Activated T-cell treated with anti-CD3 and anti-CD28 coated beads, Interleukin-2, amount 50 U/mL, for 72 hours (primary cell): Measurements from ENCODE around the gene WBP2. TPM values are rescaled to one million over a fixed set of nuclear protein-coding genes. Genes with fewer than 3 reads are reported as not detected.
"Not testable (repeated sequence)": the region's sequence is repeated elsewhere in the genome, so short reads cannot be mapped to it uniquely, and the experiment has no call there.

Experiments used
- ATAC-seq, 2 donors: fragments of 150-1000 bp; cut with Tn5 transposase; replicated peaks in 1 of 2; 2 replicates each; pipeline ENCODE4 v1.10.0; 2021; ENCODE audit warnings: moderate library complexity in 2 of 2, mild to moderate bottlenecking in 1 of 2
- DNase-seq, 2 donors: peaks; one replicate each; pipeline ENCODE4 v3.0.0; 2021 to 2022; ENCODE audit warnings: mixed read lengths in 1 of 2
- H3K27ac Mint-ChIP-seq: one replicate; pipeline ENCODE4 v1.8.0; 2022; ENCODE audit warnings: mild to moderate bottlenecking, moderate library complexity, mixed read lengths
- H3K27me3 Mint-ChIP-seq: one replicate; pipeline ENCODE4 v1.8.0; 2022; ENCODE audit warnings: low read depth, mixed read lengths
- H3K36me3 Mint-ChIP-seq, 2 donors: one replicate each; pipeline ENCODE4 v1.8.0; 2022; ENCODE audit warnings: mixed read lengths in 2 of 2, mild to moderate bottlenecking in 1 of 2; ENCODE audit not compliant: insufficient read depth in 2 of 2
- H3K4me1 Mint-ChIP-seq: one replicate; pipeline ENCODE4 v1.8.0; 2022; ENCODE audit warnings: low read depth, mixed read lengths
- H3K4me3 Mint-ChIP-seq, 2 donors: one replicate each; pipeline ENCODE4 v1.8.0; 2022; ENCODE audit warnings: mild to moderate bottlenecking in 2 of 2, mixed read lengths in 2 of 2, moderate library complexity in 2 of 2
- H3K9me3 Mint-ChIP-seq, 2 donors: one replicate each; pipeline ENCODE4 v1.8.0; 2022; ENCODE audit warnings: mixed read lengths in 2 of 2
- total RNA-seq, 2 donors: library from RNA; stranded (reverse); gene quantifications; one replicate each; pipeline ENCODE4 v1.2.3, GENCODE V29; 2022

Gene WBP2
- total RNA-seq, 2 donors from 2014 or later, result 90.2 to 109 TPM

DNA sequence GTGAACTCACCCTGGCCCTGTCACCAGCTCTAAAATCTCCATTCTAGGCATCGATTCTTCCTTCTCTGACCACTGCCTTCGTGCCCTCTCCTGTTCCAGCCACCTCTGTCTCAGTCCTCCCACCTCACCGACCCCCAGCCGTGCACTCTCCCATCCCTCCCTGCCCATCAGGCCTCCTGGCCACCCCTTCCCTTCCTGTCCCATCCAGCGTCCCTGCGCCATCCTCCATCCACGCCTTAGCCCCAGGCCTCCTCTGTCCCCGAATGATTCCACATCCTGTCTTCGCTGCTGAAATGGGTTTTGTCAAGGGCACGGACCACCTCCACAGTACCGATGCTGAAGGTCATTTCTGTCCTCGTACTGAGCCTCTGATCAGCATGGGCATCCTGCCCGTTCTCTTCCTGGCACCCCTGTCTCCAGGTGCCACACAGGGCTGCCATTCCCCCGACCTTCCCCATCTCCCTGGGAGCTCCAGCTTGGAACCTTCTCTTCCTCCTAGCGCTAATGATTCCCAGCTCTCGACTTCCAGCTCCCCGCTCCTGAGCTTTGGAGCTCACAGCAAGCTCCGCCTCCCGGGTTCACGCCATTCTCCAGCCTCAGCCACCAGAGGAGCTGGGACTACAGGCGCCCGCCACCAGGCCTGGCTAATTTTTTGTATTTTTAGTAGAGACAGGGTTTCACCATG is 39.1 kb upstream of the WBP2 start:
- DNase-seq (no peak), ATAC-seq (no peak)
- no peaks in the 10 kb centered on the region for H3K27me3 Mint-ChIP-seq
- H3K4me1 Mint-ChIP-seq, result peaks cover 41% of the 10 kb centered on the region
- peak overlapping the region; percentile 25 for H3K27ac Mint-ChIP-seq
- no peaks in the 10 kb centered on the region for H3K9me3 Mint-ChIP-seq
- H3K36me3 Mint-ChIP-seq, result peaks cover 2 to 4% of the 10 kb centered on the region in 2 donors
- H3K4me3 Mint-ChIP-seq, result no peak overlapping the region

DNA sequence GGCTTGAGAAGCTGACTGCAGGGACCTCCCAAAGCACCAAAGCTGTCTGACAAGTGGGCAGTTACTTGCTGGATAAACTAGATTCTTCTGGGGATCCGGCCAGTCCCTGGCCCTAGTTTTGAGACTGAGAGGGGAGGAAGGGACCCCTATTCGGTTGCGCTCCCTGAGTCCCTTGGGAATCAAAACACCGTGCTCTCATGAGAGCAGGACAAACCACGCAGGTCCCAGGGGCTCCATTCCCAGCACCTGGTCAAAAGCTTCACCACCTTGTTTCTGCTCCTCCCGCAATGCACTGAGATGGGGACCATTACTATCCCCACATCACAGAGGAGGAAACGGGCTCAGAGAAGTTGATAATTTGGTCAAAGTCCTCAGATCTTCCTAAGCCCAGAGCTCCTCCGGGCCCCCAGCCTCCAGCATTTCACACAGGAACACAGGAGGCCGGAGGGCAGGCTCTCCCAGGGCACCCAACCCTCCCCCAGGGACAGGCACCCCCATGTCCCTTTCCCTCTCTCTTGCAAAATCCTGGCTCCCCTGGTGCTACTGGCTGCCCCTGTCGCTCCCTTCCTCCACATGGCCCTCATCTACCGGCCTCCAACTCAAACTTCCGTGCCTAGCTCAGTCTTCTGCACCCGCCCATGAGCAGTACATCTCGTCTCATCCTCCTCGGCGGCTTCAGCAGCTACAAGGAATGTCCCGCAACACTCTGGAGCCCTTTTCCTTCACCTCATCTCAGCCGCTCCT is 38.3 kb upstream of the WBP2 start:
- DNase-seq (no peak), ATAC-seq (no peak)
- Mint-ChIP-seq H3K9me3 (no peaks in the 10 kb centered on the region), H3K36me3 (peaks cover 0 to 4% of the 10 kb centered on the region in 2 donors), H3K4me1 (peaks cover 41% of the 10 kb centered on the region), H3K4me3 (no peak overlapping the region), H3K27ac (peak overlapping the region; percentile 25), H3K27me3 (no peaks in the 10 kb centered on the region)

DNA sequence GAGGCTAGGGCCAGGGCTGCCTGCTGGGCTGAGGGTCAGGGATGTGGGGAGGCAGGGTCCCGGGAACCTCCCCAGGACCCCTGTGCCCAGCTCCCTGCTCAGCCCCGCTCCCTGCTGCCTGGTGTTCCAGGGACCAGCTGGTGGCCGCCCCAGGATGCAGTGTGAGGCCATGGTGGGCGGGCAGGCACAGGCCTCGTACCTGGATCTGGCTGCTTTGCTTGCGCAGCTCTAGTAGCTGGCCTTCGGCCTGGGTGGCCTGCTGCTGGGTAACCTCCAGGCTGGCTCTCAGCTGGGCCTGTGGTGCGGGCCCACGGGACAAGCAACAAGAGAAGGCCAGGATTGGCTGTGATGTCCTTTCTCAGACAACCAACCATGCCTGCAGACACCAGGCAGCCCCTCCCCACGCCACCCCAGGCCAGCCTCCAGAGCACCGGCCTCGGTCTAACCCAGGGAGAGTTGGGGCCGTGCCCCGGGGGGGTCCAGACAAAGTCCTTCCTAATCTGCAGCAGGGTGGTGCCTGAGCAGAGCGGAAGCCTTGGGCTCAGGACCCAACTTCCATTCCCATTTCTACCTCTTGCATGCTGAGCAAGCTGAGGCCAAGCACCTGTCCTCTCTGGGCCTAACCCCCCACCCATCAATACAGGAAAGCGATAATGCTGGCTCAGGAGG is 37.6 kb upstream of the WBP2 start:
- DNase-seq (no peak), ATAC-seq (no peak)

DNA sequence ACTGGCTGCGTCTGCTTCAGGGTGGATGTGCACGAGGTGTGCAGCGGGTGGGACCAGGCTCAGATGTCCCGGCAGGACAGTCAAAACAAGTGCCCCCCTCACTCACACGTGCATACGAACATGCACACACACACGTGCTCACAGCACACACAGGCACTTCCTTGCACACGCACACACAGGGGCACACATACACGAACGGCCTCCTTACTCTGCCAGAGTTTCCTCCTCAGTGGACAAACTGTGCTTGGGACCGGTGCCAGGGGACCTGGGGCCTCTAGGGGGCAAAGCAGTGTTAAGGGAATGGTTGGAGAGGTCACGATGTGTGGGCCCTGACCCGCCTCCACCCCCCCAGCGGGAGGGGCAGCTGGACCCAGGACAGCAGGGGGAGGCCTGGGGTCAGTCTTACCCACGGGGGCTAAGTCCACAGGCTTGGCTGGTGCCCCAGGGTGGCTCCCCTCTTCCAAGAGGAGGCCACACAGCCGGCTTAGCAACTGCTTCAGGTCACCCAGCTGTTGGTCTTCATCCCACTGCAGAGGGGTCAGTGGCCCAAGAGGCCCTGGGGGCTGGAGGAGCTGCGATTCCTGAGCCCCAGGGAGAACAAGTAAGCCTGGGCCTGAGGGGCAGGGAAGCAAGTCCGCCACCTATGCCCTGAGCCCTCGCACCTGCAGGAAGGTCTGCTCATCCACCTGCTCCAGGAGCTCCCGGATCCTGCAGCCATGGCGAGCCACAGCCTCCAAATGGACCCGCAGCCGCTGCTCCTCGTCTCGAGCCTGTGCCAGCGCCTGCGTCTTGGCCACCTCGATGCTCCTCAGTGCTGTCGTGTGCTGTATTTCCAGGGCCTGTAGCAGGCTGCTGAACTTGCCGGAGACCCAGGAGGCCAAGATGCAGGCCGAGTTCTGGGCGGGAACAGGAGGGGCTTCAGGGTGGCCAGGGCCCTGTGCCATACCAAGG is 36.7 kb upstream of the WBP2 start:
- no peaks in the 10 kb centered on the region for H3K36me3 Mint-ChIP-seq
- H3K27ac Mint-ChIP-seq, result no peak overlapping the region
- no peaks in the 10 kb centered on the region for H3K9me3 Mint-ChIP-seq

More for the DNA sequence above, 37.6 kb upstream of the WBP2 start:
- H3K4me3 Mint-ChIP-seq, result no peak overlapping the region
- H3K36me3 Mint-ChIP-seq, result peaks cover 0 to 3% of the 10 kb centered on the region in 2 donors
- no peak overlapping the region for H3K27ac Mint-ChIP-seq
- no peaks in the 10 kb centered on the region for H3K27me3 Mint-ChIP-seq
- no peaks in the 10 kb centered on the region for H3K9me3 Mint-ChIP-seq
- H3K4me1 Mint-ChIP-seq, result peaks cover 39% of the 10 kb centered on the region

DNA sequence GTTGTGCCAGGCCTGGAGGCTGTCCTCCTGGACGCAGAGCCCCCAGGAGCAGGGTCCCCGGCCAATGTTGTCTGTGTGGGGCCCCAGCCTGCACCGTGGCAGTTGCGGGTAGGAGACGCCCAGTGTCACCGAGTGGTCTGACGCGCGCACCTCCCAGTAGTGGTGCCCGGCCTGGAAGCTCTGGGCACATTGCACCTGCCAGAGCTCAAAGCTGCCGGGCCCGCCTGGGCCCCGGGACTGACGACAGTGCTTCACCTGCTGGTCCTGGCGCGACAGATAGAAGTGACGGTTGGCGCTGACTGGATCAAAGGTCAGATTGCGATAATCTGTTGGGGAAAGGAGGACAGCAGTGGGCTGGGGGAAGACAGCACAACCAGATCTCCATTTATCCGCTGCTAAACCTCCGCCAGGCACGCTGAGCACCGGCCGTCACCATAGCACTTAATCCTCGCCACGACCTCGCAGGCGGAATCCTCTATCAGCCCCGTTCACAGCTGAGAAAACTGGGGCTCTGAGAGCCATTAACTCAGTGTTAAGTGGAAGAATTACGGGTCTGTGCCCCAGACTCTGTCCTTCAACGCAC is 36.0 kb upstream of the WBP2 start:
- no peaks in the 10 kb centered on the region for H3K36me3 Mint-ChIP-seq
- ATAC-seq, result no peak

More for the DNA sequence above, 36.7 kb upstream of the WBP2 start:
- Mint-ChIP-seq H3K4me3 (no peak overlapping the region), H3K4me1 (peaks cover 35% of the 10 kb centered on the region), H3K27me3 (no peaks in the 10 kb centered on the region)
- ATAC-seq (no peak), DNase-seq (no peak)

DNA sequence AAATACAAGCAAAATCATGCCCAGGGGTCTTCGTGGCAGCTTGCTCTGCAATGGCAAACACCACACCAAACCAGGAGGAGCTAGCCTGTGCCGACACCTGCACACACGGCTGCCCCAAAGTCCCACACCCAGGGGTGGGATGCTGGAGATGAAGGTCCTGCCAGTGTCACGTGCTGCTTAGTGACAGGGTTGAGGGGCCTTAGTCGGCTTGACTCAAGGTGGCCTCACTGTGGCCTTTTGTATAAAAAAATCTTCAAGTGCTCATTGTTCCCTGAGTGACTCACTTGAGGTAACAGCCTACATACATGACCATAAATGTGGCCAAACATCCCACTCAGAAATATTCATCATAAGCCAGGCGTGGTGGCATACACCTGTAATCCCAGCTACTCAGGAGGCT is 34.3 kb upstream of the WBP2 start:
- H3K9me3 Mint-ChIP-seq, result no peaks in the 10 kb centered on the region
- H3K36me3 Mint-ChIP-seq, result no peaks in the 10 kb centered on the region
- DNase-seq, result peak in 1 of 2 donors; percentile 28
- H3K27ac Mint-ChIP-seq, result peak overlapping the region; percentile 57
- H3K4me1 Mint-ChIP-seq, result peaks cover 20% of the 10 kb centered on the region
- peak; percentile 61 to 71 for ATAC-seq
- no peak overlapping the region for H3K4me3 Mint-ChIP-seq
- no peaks in the 10 kb centered on the region for H3K27me3 Mint-ChIP-seq

More for the DNA sequence above, 36.0 kb upstream of the WBP2 start:
- Mint-ChIP-seq H3K4me1 (peaks cover 35% of the 10 kb centered on the region), H3K4me3 (no peak overlapping the region), H3K9me3 (no peaks in the 10 kb centered on the region), H3K27me3 (no peaks in the 10 kb centered on the region), H3K27ac (no peak overlapping the region)
- no peak for DNase-seq

DNA sequence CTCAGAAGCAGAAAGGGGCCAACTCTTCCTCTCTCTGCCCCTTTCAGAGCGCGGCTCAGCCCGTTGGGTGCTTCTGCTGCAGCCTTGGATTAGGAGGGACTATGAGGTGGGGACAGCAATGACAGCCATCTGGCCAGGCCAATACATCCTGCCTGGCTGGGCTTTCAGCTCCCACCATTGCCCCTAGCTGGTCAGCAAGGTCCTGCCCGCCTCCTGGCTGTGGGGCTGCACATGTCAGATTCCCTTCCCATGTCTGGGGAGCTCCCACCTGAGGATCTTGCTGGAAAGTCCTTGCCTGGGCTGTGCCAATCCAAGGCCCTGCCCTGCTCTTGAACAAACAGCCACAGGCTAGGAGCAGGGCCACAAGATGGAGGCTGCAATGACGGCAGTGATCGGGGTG is 33.3 kb upstream of the WBP2 start:
- Mint-ChIP-seq H3K9me3 (no peaks in the 10 kb centered on the region), H3K4me3 (no peak overlapping the region), H3K4me1 (peaks cover 11% of the 10 kb centered on the region), H3K27ac (no peak overlapping the region), H3K27me3 (no peaks in the 10 kb centered on the region), H3K36me3 (no peaks in the 10 kb centered on the region)
- DNase-seq, result no peak
- ATAC-seq, result no peak

DNA sequence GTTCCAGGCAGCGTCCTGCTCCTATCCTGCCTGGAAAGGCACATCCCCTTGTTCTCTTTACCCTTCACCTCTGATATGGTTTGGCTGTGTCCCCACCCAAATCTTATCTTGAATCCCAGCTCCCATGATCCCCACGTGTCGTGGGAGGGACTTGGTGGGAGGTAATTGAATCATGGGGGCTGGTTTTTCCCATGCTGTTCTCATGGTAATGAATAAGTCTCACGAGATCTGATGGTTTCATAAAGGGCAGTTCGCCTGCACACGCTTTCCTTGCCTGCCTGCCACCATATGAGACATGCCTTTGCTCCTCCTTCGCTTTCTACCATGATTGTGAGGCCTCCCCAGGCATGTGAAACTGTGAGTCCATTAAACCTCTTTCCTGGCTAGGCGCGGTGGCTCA is 30.7 kb upstream of the WBP2 start:
- H3K27me3 Mint-ChIP-seq, H3K36me3 Mint-ChIP-seq, ATAC-seq, H3K27ac Mint-ChIP-seq, H3K9me3 Mint-ChIP-seq, DNase-seq, H3K4me3 Mint-ChIP-seq: not testable (repeated sequence)
- H3K4me1 Mint-ChIP-seq, result peaks cover 11% of the 10 kb centered on the region

DNA sequence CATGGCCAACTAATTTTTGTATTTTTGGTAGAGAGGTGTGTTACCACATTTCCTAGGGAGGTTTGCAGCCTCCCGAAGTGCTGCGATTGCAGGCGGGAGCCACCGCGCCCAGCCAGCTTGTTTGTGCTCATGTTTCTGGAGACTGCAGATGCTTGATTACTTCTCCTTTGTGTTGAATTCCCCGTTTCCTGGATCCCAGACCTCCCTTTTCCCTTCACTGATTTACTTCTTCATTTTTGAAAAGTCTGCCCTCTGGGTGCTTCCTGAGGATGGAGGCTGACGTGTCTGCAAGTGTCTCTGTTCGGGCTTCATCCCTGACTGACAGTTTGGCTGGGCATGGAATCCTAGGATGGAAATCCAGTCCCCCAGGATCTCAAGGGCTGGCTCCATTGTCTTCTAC is 30.3 kb upstream of the WBP2 start:
- Mint-ChIP-seq H3K27me3 (no peaks in the 10 kb centered on the region), H3K36me3 (no peaks in the 10 kb centered on the region), H3K4me1 (peaks cover 10% of the 10 kb centered on the region), H3K9me3 (no peaks in the 10 kb centered on the region), H3K4me3 (no peak overlapping the region), H3K27ac (no peak overlapping the region)
- ATAC-seq (no peak), DNase-seq (no peak)

DNA sequence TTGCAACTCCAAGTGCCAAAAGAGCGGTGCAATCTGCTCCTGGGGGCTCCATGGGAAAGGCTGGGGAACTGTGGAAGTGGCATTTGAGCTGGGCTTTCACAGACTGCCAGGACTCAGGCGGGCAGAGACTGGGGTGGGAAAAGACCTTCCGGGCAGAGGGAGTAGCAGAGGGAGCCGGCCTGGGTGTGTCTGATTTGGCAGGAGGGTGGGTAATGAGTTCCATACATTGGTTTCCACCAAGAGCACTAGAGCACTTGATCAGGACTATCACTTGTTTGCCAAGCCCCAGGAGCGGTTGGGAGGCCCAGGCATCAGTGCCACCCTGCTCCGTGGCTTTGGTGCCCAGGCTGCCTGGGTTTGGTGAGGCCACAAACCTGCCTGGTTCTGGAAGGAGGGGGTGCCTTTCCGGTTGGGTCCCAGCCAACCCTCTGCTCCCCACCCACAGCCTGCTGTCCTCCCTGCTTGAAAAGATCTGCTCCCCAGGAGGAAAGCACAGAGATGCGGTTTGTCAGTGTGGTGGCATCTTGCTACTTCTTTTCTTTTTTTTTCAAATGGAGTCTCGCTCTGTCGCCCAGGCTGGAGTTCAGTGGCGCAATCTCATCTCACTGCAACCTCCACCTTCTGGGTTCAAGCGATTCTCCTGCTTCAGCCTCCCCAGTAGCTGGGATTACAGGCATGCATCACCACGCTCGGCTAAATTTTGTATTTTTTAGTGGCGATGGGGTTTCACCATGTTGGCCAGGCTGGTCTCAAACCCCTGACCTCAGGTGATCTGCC is 26.7 kb upstream of the WBP2 start:
- Mint-ChIP-seq H3K9me3 (no peaks in the 10 kb centered on the region), H3K4me1 (peaks cover 15% of the 10 kb centered on the region), H3K36me3 (no peaks in the 10 kb centered on the region), H3K27ac (no peak overlapping the region), H3K27me3 (no peaks in the 10 kb centered on the region), H3K4me3 (no peak overlapping the region)
- ATAC-seq (no peak), DNase-seq (no peak)

DNA sequence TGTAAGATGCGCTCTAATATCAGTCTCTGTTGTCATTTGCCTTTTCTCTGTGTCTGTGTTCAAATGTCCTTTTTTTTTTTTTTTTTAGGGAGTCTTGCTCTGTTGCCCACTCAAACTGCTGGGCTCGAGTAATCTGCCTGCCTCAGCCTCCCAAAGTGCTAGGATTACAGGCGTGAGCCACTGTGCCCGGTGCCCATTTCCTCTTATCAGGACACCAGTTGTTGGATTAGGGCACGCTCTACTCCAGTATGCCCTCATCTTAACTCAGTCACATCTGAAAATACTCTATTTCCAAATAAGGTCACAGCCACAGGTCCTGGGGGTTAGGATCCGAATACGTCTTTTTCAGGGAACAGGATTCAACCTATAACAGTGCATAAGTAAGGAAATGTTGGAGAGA is 25.1 kb upstream of the WBP2 start:
- DNase-seq, result no peak
- peak overlapping the region; percentile 22 to 32 for H3K4me3 Mint-ChIP-seq
- ATAC-seq, result no peak
- no peak overlapping the region for H3K27ac Mint-ChIP-seq
- H3K36me3 Mint-ChIP-seq, result no peaks in the 10 kb centered on the region
- no peaks in the 10 kb centered on the region for H3K27me3 Mint-ChIP-seq
- no peaks in the 10 kb centered on the region for H3K9me3 Mint-ChIP-seq
- peaks cover 27% of the 10 kb centered on the region for H3K4me1 Mint-ChIP-seq
